ENCODE measurements around the gene FAM180A.
"Not testable (repeated sequence)": the region's sequence is repeated elsewhere in the genome, so short reads cannot be mapped to it uniquely, and the experiment has no call there.

FAM180A gene

GRCh38 chr7:135770139-135770710 lies 21.6 kb upstream of the FAM180A start:
- no peak for DNase-seq

- no peak for DNase-seq
These were observed 20.6 kb upstream of the FAM180A start for GRCh38 chr7:135769005-135769802.

GRCh38 chr7:135768467-135768866 lies 19.9 kb upstream of the FAM180A start:
- no peak for DNase-seq

- no peak for DNase-seq
These were observed 19.5 kb upstream of the FAM180A start for GRCh38 chr7:135768064-135768463.

- DNase-seq, result no peak
These were observed 14.6 kb upstream of the FAM180A start for GRCh38 chr7:135763261-135763660.

GRCh38 chr7:135761751-135762488 lies 13.3 kb upstream of the FAM180A start:
- no peak for DNase-seq

GRCh38 chr7:135759532-135759931 lies 10.9 kb upstream of the FAM180A start:
- DNase-seq, result no peak

GRCh38 chr7:135758531-135758932 lies 9.9 kb upstream of the FAM180A start:
- DNase-seq, result no peak

- DNase-seq, result no peak
These were observed 9.3 kb upstream of the FAM180A start for GRCh38 chr7:135757719-135758411.

- DNase-seq, result no peak
These were observed 7.6 kb upstream of the FAM180A start for GRCh38 chr7:135756191-135756590.

- DNase-seq, result no peak
These were observed 6.7 kb upstream of the FAM180A start for GRCh38 chr7:135755351-135755753.

- no peak for DNase-seq
These were observed 5.2 kb upstream of the FAM180A start for GRCh38 chr7:135753616-135754413.

- no peak for DNase-seq
These were observed 1.2 kb downstream of the FAM180A start for GRCh38 chr7:135747366-135747765.

GRCh38 chr7:135745703-135746312 lies 2.8 kb downstream of the FAM180A start:
- no peak for DNase-seq

- no peak for DNase-seq
These were observed 3.5 kb downstream of the FAM180A start for GRCh38 chr7:135744938-135745702.

- no peak for DNase-seq
These were observed 4.5 kb downstream of the FAM180A start for GRCh38 chr7:135743907-135744731.

GRCh38 chr7:135742371-135742770 lies 6.2 kb downstream of the FAM180A start:
- no peak for DNase-seq

GRCh38 chr7:135741905-135742304 lies 6.7 kb downstream of the FAM180A start:
- no peak for DNase-seq

- no peak for DNase-seq
These were observed 7.7 kb downstream of the FAM180A start for GRCh38 chr7:135740889-135741288.

- not testable (repeated sequence) for DNase-seq
These were observed 11.3 kb downstream of the FAM180A start for GRCh38 chr7:135737306-135737647.
